H1 (cell line): ENCODE results near the gene CACNA1B. TPM values are rescaled to one million over a fixed set of nuclear protein-coding genes. Genes with fewer than 3 reads are reported as not detected.

ENCODE experiments used
- BACH1 ChIP-seq: IDR thresholded peaks from 2 replicates; pipeline ENCODE4 v1.6.1; 2012; ENCODE audit warnings: low read length, improper control_type of control experiment
- BRCA1 ChIP-seq: IDR thresholded peaks from 2 replicates; pipeline ENCODE4 v1.6.1; 2012; ENCODE audit warnings: low read depth, low read length, improper control_type of control experiment
- HDAC2 ChIP-seq, 2 experiments: fragments of 300-600 bp in 1 of 2; sonication (generic) in 1 of 2; IDR thresholded peaks; 2 replicates each; pipeline ENCODE4 v1.6.1; 2011 to 2012; ENCODE audit warnings: low read depth in 2 of 2, low read length in 2 of 2, mild to moderate bottlenecking in 2 of 2, moderate library complexity in 2 of 2, borderline replicate concordance in 1 of 2, inconsistent platforms in 1 of 2
- NANOG ChIP-seq: IDR thresholded peaks from 2 replicates; pipeline ENCODE4 v1.6.1; 2011; ENCODE audit warnings: low read length, low read depth, mild to moderate bottlenecking, inconsistent platforms; ENCODE audit not compliant: insufficient read depth, poor library complexity, severe bottlenecking
- SIX5 ChIP-seq: IDR thresholded peaks from 2 replicates; pipeline ENCODE4 v1.6.1; 2011; ENCODE audit warnings: mild to moderate bottlenecking, low read depth, low read length
- SUZ12 ChIP-seq: fragments of 200-600 bp; sonication (generic); IDR thresholded peaks from 2 replicates; pipeline ENCODE4 v1.6.1; 2012; ENCODE audit warnings: mild to moderate bottlenecking, inconsistent platforms, low read length, moderate library complexity, mixed read lengths
- TAF7 ChIP-seq: optimal IDR thresholded peaks from 2 replicates; pipeline ENCODE3; 2011; ENCODE audit warnings: low read depth, mild to moderate bottlenecking, inconsistent platforms, low read length, moderate library complexity, borderline replicate concordance
- TCF12 ChIP-seq: IDR thresholded peaks from 2 replicates; pipeline ENCODE4 v1.6.1; 2011; ENCODE audit warnings: low read depth, mild to moderate bottlenecking, low read length
- polyA plus RNA-seq, 7 experiments: library from polyadenylated mRNA; depleted of rRNA in 3 of 7; stranded (reverse) in 5 of 7; unstranded in 2 of 7; fragments of >200 nt in 5 of 7; fragments of 200-250 nt in 2 of 7; gene quantifications; 1 replicate in 5 of 7; 2 replicates in 1 of 7; 4 replicates in 1 of 7; pipeline versions ENCODE4 v1.2.1 to v1.2.3, GENCODE V29; 2011 to 2013; ENCODE audit warnings: missing spikeins in 2 of 7, mixed read lengths in 2 of 7
- total RNA-seq: library from RNA; stranded (reverse); fragmentation: NEBNext Ultra II Directional; extraction: Animal tissue kit (Norgen Biotek cat#: 25700); gene quantifications from 2 replicates; pipeline ENCODE4 v1.2.1, GENCODE V29; 2021

Gene CACNA1B
- total and polyA plus RNA-seq, 2 of the 8 experiments (the other 6 are each of a cell fraction or from before 2014, with no cell fraction given) = 1.5 to 5.7 TPM

DNA sequence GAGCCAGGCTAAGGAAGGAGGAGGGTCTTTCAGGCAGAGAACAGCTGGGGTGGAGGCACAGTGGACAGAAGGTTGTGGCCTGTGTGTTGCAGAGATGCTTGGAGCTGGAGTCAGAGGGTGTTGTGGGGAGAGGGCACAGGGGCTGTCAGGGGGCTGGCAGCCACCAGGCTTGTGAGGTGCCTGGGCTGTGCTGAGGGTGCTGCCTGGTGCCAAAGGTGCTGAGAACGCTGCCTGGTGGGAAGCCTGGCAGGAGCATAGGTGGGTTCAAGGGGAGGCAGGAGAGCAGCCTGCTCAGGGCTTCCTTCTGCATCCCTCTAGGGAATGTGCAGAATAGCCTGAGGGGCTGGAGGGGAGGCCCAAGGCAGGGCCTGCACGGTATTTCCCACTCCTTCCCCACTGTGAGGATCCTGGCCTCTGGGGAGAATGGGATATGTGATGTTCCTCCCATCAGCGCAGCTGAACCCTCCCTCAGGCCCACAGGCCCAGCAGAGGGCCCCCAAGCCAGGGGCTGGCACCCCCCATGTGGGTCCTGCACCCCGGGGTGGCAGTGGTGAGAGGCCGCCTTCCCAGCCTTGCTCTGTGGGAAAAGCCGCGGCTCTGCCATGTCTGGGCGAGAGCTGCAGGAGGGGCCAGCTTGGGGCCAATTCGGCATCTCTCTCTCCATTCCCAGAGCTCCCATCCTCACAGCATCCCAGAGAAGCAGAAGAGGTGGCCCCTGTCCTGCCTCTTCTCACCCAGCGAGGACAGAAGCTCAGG, 76.3 kb downstream of the CACNA1B start (continued):
- TF ChIP-seq SUZ12 (no peak), TCF12 (no peak), BACH1 (no peak), BRCA1 (no peak), TAF7 (no peak), NANOG (no peak), SIX5 (no peak), HDAC2 (IDR thresholded peaks at IDR 0.05; ENCODE audit: borderline replicate concordance in 1 of 2, low read depth in 2 of 2, low read length in 2 of 2) (no peak)
